NCI-H2196 treated with DMSO at 0.1 percent for 48 hours (cell line): ENCODE measurements around the gene GYS1.
A peak's percentile ranks its signal among the peaks of the same experiment; 100 is the strongest.
"Not testable (repeated sequence)": the region's sequence is repeated elsewhere in the genome, so short reads cannot be mapped to it uniquely, and the experiment has no call there.

Source experiments
- DNase-seq: peaks from one replicate; lab custom pipeline; 2025; ENCODE audit not compliant: unreplicated experiment; lab: John Stamatoyannopoulos, UW

The GYS1 gene

GRCh38 chr19:48993175-48994034, at the start of gene GYS1, which contains the start of gene RUVBL2:
TSS of gene GYS1 (minus strand) at chr19:48993309. CDS start at chr19:48993112, 197 bp downstream.
TSS of gene RUVBL2 (plus strand) at chr19:48993887. CDS start at chr19:48993912, 25 bp downstream.
- DNase-seq: peak; percentile 99

- not testable (repeated sequence) for DNase-seq
Measured at GRCh38 chr19:49042666-49043065, 49.6 kb upstream of the GYS1 start.

GRCh38 chr19:49042177-49042576, 49.1 kb upstream of the GYS1 start:
- DNase-seq: no peak

- not testable (repeated sequence) for DNase-seq
Measured at GRCh38 chr19:49039736-49040135, 46.6 kb upstream of the GYS1 start.

GRCh38 chr19:49038557-49039276, 45.6 kb upstream of the GYS1 start:
- DNase-seq: not testable (repeated sequence)

- not testable (repeated sequence) for DNase-seq
Measured at GRCh38 chr19:49038111-49038510, 45.0 kb upstream of the GYS1 start.

GRCh38 chr19:49036815-49037214, 43.7 kb upstream of the GYS1 start, which contains the start of gene CGB1:
TSS of gene CGB1 (minus strand) at chr19:49036895. CDS start at chr19:49036711, 184 bp downstream.
- DNase-seq: not testable (repeated sequence)

GRCh38 chr19:49031642-49032301, 38.7 kb upstream of the GYS1 start, which contains the start of gene CGB2:
TSS of gene CGB2 (plus strand) at chr19:49031890. CDS start at chr19:49032096, 206 bp downstream.
- not testable (repeated sequence) for DNase-seq

GRCh38 chr19:49030323-49030722, 37.2 kb upstream of the GYS1 start:
- not testable (repeated sequence) for DNase-seq

GRCh38 chr19:49029749-49030148, 36.6 kb upstream of the GYS1 start:
- not testable (repeated sequence) for DNase-seq

GRCh38 chr19:49028686-49029085, 35.6 kb upstream of the GYS1 start:
- not testable (repeated sequence) for DNase-seq

- DNase-seq: not testable (repeated sequence)
Measured at GRCh38 chr19:49025599-49025998, 32.5 kb upstream of the GYS1 start.

- DNase-seq: not testable (repeated sequence)
Measured at GRCh38 chr19:49025088-49025487, 32.0 kb upstream of the GYS1 start.

- DNase-seq: not testable (repeated sequence)
Measured at GRCh38 chr19:49024233-49024632, 31.1 kb upstream of the GYS1 start, which contains the start of gene CGB3. TSS of gene CGB3 (minus strand) at chr19:49024333. CDS start at chr19:49023971, 362 bp downstream.

- no peak for DNase-seq
Measured at GRCh38 chr19:49022116-49022515, 29.0 kb upstream of the GYS1 start.

- DNase-seq: no peak
Measured at GRCh38 chr19:49020931-49021895, 28.1 kb upstream of the GYS1 start.

- DNase-seq: no peak
Measured at GRCh38 chr19:49020342-49020741, 27.2 kb upstream of the GYS1 start.

- peak; percentile 50 for DNase-seq
Measured at GRCh38 chr19:49019242-49019932, 26.3 kb upstream of the GYS1 start.
